Breast epithelium (tissue), 3 donors: ENCODE data around the gene NANOGP8.

Experiments
- POLR2A ChIP-seq: fragments of 450-650 bp; IDR thresholded peaks from one replicate; pipeline ENCODE4 v1.6.1; 2016; ENCODE audit warnings: antibody characterized with exemption, mild to moderate bottlenecking, moderate library complexity
- POLR2AphosphoS5 ChIP-seq, 3 donors: sonication (generic); formaldehyde crosslinking; IDR thresholded peaks; one replicate each; pipeline ENCODE4 v1.6.1; 2017; ENCODE audit warnings: antibody characterized with exemption in 3 of 3
- TF ChIP-seq, protein P1 (sequence below), 3 donors: fragments of 450-650 bp; IDR thresholded peaks; one replicate each; pipeline ENCODE4 v1.5.1; 2016 to 2017; ENCODE audit warnings: antibody characterized with exemption in 3 of 3, mild to moderate bottlenecking in 3 of 3, moderate library complexity in 3 of 3

DNA sequence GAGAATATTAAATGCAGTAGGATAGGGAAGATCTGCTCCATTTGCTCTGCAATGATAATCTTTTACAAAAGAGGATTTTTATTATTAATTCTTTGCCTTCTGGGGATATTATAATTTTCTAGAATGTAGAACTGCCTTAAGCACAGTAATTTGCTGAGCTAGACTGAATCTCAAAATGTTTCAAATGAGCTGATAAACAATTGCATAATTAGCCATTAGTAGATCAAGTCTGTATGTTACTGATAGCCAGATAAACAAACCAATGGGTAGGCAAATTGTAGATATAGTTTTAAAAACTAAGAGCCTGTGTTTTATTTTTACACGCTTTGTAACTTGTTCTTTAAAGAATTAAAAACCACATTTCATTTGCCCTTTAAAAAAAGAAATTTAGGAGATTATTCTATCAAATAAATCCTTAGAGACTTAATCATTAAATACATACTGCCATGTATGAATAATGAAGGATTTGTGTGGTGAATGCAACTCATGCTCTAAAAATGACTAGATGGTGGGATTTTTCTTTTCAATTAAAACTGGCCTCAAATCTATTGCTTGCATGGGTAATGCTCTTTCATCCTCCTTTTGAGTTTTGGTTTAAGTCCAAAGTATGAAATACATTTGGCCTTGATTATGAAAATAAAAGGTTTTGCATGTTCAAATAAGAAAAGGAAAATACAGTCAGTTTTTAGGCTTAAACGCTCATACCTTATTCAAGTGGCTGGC, 32.6 kb upstream of the NANOGP8 start:
- TF ChIP-seq POLR2A = no peak
- TF ChIP-seq, protein P1, sequence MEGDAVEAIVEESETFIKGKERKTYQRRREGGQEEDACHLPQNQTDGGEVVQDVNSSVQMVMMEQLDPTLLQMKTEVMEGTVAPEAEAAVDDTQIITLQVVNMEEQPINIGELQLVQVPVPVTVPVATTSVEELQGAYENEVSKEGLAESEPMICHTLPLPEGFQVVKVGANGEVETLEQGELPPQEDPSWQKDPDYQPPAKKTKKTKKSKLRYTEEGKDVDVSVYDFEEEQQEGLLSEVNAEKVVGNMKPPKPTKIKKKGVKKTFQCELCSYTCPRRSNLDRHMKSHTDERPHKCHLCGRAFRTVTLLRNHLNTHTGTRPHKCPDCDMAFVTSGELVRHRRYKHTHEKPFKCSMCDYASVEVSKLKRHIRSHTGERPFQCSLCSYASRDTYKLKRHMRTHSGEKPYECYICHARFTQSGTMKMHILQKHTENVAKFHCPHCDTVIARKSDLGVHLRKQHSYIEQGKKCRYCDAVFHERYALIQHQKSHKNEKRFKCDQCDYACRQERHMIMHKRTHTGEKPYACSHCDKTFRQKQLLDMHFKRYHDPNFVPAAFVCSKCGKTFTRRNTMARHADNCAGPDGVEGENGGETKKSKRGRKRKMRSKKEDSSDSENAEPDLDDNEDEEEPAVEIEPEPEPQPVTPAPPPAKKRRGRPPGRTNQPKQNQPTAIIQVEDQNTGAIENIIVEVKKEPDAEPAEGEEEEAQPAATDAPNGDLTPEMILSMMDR (IDR thresholded peaks at IDR 0.05) = no peak
- no peak for TF ChIP-seq POLR2AphosphoS5 (IDR thresholded peaks at IDR 0.05)
